ENCODE data around the gene GRIPAP1. TPM values are rescaled to one million over a fixed set of nuclear protein-coding genes. Genes with fewer than 3 reads are reported as not detected.

Gene GRIPAP1
- total RNA-seq, 3 donors from 2014 or later (not counting 1 experiment from before 2014, with no cell fraction given): 120 to 141 (median 131) TPM

DNA sequence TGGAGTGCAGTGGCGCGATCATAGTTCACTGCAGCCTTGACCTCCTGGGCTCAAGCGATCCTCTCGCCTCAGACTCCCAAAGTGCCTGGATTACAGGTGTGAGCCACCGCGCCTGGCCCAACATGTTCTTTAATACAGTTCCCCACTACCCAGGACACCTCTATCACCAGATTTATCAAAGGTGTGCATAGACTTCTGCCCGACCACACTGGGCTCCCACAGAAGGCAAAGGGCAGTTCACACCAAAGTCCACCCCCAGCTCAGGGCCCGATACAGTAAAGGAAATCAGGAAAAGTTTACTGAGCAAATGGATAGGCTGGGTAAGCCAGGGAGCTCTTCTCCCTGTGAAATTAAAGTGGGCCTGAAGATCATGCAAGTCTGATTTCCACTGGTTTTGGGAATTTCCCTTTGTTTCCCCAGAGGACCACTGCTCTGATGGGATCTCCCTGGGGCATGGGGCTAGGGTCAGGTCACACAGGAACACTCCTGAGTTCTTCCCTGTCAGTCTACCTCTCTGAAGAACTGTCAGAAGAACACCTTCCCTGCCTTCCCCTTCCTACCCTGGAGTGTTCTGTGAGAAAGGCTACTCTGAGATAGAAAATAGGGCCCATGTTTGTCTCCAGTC lies 65.5 kb downstream of the GRIPAP1 start:
- H3K36me3 Mint-ChIP-seq: peaks cover 7% of the 10 kb centered on the region
- ATAC-seq (no peak), DNase-seq (no peak)
- peak overlapping the region; percentile 82 for H3K4me3 Mint-ChIP-seq
- H3K9me3 Mint-ChIP-seq: no peaks in the 10 kb centered on the region
- peak overlapping the region; percentile 95 to 97 for H3K27ac Mint-ChIP-seq
- H3K27me3 ChIP-seq (ENCODE audit: control insufficient read depth, insufficient read depth, low read length): no peaks in the 10 kb centered on the region
- H3K4me1 ChIP-seq (ENCODE audit: control insufficient read depth, insufficient read depth, low read length): peaks cover 78% of the 10 kb centered on the region
- H3K27ac ChIP-seq (ENCODE audit: low read length): peak overlapping the region; percentile 99
- H3K4me3 ChIP-seq (ENCODE audit: low read length): no peak overlapping the region
- no peaks in the 10 kb centered on the region for H3K9me3 ChIP-seq (ENCODE audit: control insufficient read depth, insufficient read depth, low read length)
- TF ChIP-seq, protein P1, sequence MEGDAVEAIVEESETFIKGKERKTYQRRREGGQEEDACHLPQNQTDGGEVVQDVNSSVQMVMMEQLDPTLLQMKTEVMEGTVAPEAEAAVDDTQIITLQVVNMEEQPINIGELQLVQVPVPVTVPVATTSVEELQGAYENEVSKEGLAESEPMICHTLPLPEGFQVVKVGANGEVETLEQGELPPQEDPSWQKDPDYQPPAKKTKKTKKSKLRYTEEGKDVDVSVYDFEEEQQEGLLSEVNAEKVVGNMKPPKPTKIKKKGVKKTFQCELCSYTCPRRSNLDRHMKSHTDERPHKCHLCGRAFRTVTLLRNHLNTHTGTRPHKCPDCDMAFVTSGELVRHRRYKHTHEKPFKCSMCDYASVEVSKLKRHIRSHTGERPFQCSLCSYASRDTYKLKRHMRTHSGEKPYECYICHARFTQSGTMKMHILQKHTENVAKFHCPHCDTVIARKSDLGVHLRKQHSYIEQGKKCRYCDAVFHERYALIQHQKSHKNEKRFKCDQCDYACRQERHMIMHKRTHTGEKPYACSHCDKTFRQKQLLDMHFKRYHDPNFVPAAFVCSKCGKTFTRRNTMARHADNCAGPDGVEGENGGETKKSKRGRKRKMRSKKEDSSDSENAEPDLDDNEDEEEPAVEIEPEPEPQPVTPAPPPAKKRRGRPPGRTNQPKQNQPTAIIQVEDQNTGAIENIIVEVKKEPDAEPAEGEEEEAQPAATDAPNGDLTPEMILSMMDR (IDR thresholded peaks at IDR 0.05): no peak
- peaks cover 16% of the 10 kb centered on the region for H3K36me3 ChIP-seq (ENCODE audit: control insufficient read depth, insufficient read depth, low read length)
- H3K27me3 Mint-ChIP-seq (ENCODE audit: low read depth in 2 of 2): peaks cover 0 to 2% of the 10 kb centered on the region in 2 donors
- intact Hi-C loops (cut with micrococcal nuclease): loop anchor here (1.0 to 10.0 kb wide), 3 partner anchors 17 to 222 kb away; partner anchors contain the start of genes OTUD5 and PIM2
- peaks cover 53 to 72% of the 10 kb centered on the region in 2 donors for H3K4me1 Mint-ChIP-seq
- 79% methylated on average over 7 of the region's 8 CpGs for WGBS (ENCODE audit: insufficient coverage)

GRCh38 chrX:48935301-48935670 lies 66.8 kb downstream of the GRIPAP1 start:
- 100% methylated on average over 1 of the region's 1 CpG for WGBS (ENCODE audit: insufficient coverage)
- DNase-seq: no peak
- Histone ChIP-seq H3K27ac (ENCODE audit: low read length) (peak overlapping the region; percentile 53), H3K4me3 (ENCODE audit: low read length) (no peak overlapping the region), H3K9me3 (ENCODE audit: control insufficient read depth, insufficient read depth, low read length) (no peaks in the 10 kb centered on the region), H3K27me3 (ENCODE audit: control insufficient read depth, insufficient read depth, low read length) (no peaks in the 10 kb centered on the region), H3K4me1 (ENCODE audit: control insufficient read depth, insufficient read depth, low read length) (peaks cover 65% of the 10 kb centered on the region), H3K36me3 (ENCODE audit: control insufficient read depth, insufficient read depth, low read length) (peaks cover 22% of the 10 kb centered on the region)
- H3K4me3 Mint-ChIP-seq: peak overlapping the region; percentile 55
- peaks cover 7% of the 10 kb centered on the region for H3K36me3 Mint-ChIP-seq
- peaks cover 44 to 62% of the 10 kb centered on the region in 2 donors for H3K4me1 Mint-ChIP-seq
- ATAC-seq: no peak
- no peaks in the 10 kb centered on the region for H3K27me3 Mint-ChIP-seq (ENCODE audit: low read depth in 2 of 2)
- intact Hi-C loops (cut with micrococcal nuclease): loop anchor here (10.0 kb wide), 1 partner anchor 220 kb away; no protein-coding TSS in a partner anchor
- TF ChIP-seq, protein P1 (IDR thresholded peaks at IDR 0.05): no peak
- H3K9me3 Mint-ChIP-seq: no peaks in the 10 kb centered on the region
- peak overlapping the region; percentile 95 to 97 for H3K27ac Mint-ChIP-seq

DNA sequence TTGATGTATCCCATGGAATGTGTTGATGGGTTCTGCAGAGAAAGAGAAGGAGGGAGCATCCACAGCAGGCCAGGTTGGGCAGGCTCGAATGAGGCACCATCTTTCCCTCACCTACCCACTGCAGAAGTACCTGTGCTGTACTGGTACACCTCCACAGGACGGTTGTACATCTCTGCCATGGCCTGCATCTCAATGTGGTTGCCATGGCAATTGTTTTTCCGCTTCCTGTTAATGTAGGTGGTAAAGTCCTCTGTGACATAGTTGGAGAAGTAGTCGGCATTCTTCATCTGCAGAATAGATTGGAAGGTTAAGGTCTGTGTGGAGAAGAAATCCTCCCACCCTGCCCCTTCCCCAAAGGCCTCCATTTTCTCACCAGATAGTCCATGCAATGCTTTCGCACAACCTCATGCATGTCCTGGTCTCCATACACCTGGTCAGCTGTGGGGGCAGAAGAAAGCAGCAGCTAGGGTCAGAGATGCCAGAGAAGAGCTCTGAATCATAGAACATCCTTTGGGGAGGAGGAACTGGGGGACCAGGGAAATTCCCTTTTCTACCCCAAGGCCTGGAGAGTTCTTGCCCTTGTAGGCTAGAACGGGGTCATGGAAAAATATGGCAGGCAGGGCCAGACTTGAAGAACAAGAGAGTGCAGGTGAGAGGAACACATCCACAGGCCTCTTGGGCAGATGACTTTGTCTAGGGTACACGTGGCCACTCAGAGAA lies 67.3 kb downstream of the GRIPAP1 start:
- TF ChIP-seq, protein P1 (IDR thresholded peaks at IDR 0.05): no peak
- WGBS (ENCODE audit: insufficient coverage): 52% methylated on average over 3 of the region's 7 CpGs
- H3K4me1 Mint-ChIP-seq: peaks cover 39 to 56% of the 10 kb centered on the region in 2 donors
- H3K36me3 Mint-ChIP-seq: peaks cover 7% of the 10 kb centered on the region
- Histone ChIP-seq H3K36me3 (ENCODE audit: control insufficient read depth, insufficient read depth, low read length) (peaks cover 25% of the 10 kb centered on the region), H3K4me1 (ENCODE audit: control insufficient read depth, insufficient read depth, low read length) (peaks cover 60% of the 10 kb centered on the region), H3K27ac (ENCODE audit: low read length) (peak overlapping the region; percentile 53), H3K9me3 (ENCODE audit: control insufficient read depth, insufficient read depth, low read length) (no peaks in the 10 kb centered on the region), H3K27me3 (ENCODE audit: control insufficient read depth, insufficient read depth, low read length) (no peaks in the 10 kb centered on the region), H3K4me3 (ENCODE audit: low read length) (no peak overlapping the region)
- no peaks in the 10 kb centered on the region for H3K27me3 Mint-ChIP-seq (ENCODE audit: low read depth in 2 of 2)
- no peak for ATAC-seq
- intact Hi-C loops (cut with micrococcal nuclease): loop anchor here (10.0 kb wide), 1 partner anchor 220 kb away; no protein-coding TSS in a partner anchor
- peak overlapping the region; percentile 55 for H3K4me3 Mint-ChIP-seq
- peak in 1 of 2 donors; percentile 78 for DNase-seq
- H3K9me3 Mint-ChIP-seq: no peaks in the 10 kb centered on the region
- peak overlapping the region; percentile 95 to 97 for H3K27ac Mint-ChIP-seq
